Measurements from ENCODE around the gene CCDC51.
"Not testable (repeated sequence)": the region's sequence is repeated elsewhere in the genome, so short reads cannot be mapped to it uniquely, and the experiment has no call there.

The CCDC51 gene

DNA sequence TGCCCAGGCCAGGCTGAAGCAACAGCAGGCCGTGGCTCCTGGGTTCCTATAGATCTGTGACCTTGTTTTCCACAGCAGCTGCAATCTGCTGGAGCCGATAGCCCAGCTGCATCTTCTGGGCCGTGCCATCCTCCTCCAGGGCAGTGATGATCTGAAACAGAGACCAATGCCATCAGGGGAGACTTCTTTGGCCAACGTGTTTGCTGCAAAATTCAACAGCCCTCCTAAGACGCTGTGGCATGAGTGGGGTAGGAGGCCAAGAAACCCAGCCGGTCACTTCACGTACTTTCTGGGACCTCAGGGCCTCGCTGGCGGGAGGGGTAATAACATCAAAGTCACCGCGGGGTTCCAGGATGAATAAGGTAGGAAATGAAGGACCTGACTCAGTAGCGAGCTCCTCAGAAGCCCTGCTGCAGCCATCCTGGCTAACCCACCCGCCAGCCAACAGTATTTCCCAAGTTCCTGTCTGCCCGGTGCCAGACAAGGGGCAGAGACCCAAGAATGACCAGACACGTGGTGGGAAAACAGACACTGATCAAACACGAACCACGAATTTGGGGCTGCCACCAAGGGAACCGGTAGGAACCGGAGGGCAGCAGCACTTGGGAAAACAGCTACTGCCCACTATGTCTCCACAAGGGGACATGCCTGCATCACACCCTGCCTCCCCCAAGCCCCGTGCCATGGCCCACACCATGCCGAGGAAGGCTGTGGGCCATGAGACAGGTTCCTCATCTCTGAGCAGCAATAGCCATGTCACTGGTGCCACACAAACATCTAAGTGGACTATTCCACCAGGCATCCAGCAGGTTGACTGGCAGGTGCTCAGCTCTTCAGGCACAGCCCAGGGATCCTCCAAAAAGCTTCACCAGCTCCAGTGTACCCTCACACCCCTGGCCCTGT, 35.2 kb downstream of the CCDC51 start:
- Mint-ChIP-seq H3K4me3 (no peak overlapping the region), H3K9me3 (no peaks in the 10 kb centered on the region), H3K27ac (no peak overlapping the region), H3K4me1 (ENCODE audit: low read depth) (no peaks in the 10 kb centered on the region), H3K27me3 (no peaks in the 10 kb centered on the region), H3K36me3 (ENCODE audit: low read depth) (no peaks in the 10 kb centered on the region)
- DNase-seq: peak; percentile 20

DNA sequence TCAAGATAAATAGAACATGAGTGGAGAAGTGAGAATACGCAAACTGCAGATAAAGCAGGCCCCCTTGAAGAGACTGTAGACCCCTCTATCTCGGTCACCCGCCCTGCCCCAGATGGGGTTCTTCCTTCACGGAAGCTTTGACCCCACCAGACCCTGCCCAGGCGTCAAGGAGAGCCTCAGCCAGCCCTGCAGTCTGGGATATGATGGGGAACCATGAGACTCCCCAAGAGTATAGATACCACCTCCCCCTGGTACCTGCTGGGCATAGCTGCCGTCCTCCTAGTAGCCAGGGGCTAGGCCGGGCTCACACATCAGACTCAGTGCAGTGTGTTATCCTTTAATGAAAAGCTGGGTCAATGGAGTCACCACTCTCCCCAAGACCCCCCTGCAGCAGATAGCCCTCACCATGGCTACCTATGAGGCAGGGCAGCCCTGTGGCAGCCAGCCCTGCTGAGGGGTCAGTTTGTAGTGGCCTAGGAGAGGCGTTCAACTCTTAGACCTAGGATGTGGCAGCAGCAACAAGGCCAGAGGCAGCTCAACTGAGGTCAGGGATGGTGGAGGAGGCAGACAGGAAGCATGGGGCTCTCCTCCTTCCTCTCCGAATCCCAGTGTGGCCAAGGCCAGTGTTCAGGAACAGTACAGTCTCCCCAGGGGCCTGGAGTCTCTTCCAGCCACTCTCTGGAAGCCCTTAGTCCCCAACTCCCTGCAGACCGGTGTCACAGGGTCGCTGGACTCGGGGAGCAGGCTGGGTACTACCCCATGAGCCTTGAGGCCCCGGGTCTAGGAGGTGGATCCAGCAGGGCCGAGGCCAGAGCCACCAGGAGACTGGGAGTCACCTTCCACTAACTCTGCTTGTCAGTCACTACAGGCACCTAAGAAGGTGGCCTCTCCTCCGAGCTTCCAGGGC, 36.1 kb downstream of the CCDC51 start:
- no peaks in the 10 kb centered on the region for H3K27me3 Mint-ChIP-seq
- no peaks in the 10 kb centered on the region for H3K9me3 Mint-ChIP-seq
- H3K4me1 Mint-ChIP-seq (ENCODE audit: low read depth): no peaks in the 10 kb centered on the region
- no peak overlapping the region for H3K4me3 Mint-ChIP-seq
- H3K36me3 Mint-ChIP-seq (ENCODE audit: low read depth): no peaks in the 10 kb centered on the region
- H3K27ac Mint-ChIP-seq: no peak overlapping the region
- DNase-seq: peak; percentile 19

DNA sequence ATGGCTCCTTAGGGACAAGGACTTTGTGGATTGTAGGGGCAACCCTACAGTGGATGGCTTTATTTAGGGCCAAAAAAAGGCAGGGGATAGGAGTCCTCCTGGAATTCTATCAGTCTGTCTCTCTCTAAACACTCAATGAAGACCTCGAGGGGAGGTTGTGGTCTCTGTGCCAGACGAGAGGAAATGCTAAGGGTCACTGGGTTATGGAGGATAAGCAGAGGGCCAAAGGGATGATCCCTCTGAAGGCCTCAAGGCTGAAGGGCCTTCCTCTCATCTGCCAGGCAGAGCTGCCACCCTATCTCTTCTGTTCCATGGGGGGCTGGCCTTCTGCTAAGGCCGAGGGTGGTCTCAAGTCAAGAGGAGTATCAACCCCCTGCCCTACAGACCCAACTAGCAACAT, 37.0 kb downstream of the CCDC51 start:
- no peaks in the 10 kb centered on the region for H3K27me3 Mint-ChIP-seq
- H3K4me1 Mint-ChIP-seq (ENCODE audit: low read depth): no peaks in the 10 kb centered on the region
- H3K4me3 Mint-ChIP-seq: no peak overlapping the region
- no peak overlapping the region for H3K27ac Mint-ChIP-seq
- DNase-seq: no peak
- no peaks in the 10 kb centered on the region for H3K36me3 Mint-ChIP-seq (ENCODE audit: low read depth)
- H3K9me3 Mint-ChIP-seq: no peaks in the 10 kb centered on the region

DNA sequence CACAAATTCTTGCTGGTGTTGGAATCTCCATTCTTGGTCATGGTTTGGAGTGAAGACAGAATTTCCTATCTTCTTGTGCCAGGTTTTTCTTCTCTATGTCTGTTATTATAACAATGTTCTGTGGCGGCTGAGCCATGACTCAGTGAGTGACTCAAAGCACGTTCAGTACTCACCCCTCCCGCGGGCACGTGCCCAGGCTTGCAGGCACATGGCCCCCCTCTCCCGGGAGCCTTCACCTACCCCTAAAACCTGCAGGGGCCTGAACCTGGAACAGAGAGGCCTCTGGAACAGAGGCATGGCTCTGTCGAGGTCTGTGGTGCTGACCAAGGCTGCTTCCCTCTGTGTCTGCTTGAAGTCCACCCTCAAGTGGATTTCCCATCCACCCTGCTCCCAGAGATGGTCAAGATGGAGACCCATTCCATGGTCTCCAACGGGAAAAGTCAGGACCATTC, 37.6 kb downstream of the CCDC51 start:
- Mint-ChIP-seq H3K27me3 (no peaks in the 10 kb centered on the region), H3K9me3 (no peaks in the 10 kb centered on the region), H3K4me1 (ENCODE audit: low read depth) (no peaks in the 10 kb centered on the region), H3K27ac (no peak overlapping the region), H3K4me3 (no peak overlapping the region), H3K36me3 (ENCODE audit: low read depth) (no peaks in the 10 kb centered on the region)
- DNase-seq: no peak

DNA sequence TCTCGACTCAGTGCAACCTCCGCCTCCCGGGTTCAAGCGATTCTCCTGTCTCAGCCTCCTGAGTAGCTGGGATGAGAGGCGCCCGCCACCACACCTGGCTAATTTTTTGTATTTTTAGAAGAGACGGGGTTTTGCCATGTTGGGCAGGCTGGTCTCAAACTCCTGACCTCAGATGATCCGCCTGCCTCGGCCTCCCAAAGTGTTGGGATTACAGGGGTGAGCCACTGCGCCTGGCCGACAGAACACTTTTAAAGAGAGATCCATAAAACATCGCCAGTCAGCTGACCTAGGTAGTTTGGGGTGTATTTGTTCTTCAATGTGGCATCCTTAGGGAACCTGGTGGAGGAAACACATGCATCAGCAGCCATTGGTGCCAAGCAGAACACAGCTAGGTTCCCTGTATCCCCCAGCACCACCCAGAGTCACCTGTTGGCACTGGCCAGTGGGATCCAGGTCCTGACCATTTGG, 38.5 kb downstream of the CCDC51 start:
- not testable (repeated sequence) for H3K4me3 Mint-ChIP-seq; H3K27ac Mint-ChIP-seq; H3K27me3 Mint-ChIP-seq; DNase-seq; H3K4me1 Mint-ChIP-seq (ENCODE audit: low read depth); H3K36me3 Mint-ChIP-seq (ENCODE audit: low read depth); H3K9me3 Mint-ChIP-seq

DNA sequence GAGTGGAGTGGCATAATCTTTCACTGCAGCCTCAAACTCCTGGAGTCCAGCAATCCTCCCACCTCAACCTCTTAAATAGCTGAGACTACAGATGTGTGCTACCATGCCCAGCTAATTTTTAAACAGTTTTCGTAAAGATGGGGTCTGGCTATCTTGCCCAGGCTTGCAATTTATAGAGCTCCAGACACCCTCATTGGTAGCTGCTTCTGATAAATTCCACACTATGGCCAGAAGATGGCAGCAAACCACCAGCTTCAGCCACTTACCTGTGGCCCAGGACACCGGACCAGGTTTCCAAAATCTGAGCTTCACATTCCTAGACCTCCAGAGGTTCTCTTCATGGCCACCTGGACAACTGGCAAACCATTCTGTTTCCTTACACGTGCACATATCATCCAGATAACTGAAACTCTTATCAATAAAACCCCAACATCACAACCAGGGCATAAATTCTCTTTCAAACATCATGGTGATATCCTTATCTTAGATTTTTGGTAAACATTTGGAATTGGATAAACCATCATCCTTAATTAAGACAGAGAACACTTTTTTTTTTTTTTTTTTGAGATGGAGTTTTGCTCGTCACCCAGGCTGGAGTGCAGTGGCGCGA, 39.0 kb downstream of the CCDC51 start:
- H3K36me3 Mint-ChIP-seq (ENCODE audit: low read depth): no peaks in the 10 kb centered on the region
- H3K27me3 Mint-ChIP-seq: no peaks in the 10 kb centered on the region
- DNase-seq: peak; percentile 60
- H3K9me3 Mint-ChIP-seq: no peaks in the 10 kb centered on the region
- H3K4me3 Mint-ChIP-seq: no peak overlapping the region
- no peaks in the 10 kb centered on the region for H3K4me1 Mint-ChIP-seq (ENCODE audit: low read depth)
- no peak overlapping the region for H3K27ac Mint-ChIP-seq

DNA sequence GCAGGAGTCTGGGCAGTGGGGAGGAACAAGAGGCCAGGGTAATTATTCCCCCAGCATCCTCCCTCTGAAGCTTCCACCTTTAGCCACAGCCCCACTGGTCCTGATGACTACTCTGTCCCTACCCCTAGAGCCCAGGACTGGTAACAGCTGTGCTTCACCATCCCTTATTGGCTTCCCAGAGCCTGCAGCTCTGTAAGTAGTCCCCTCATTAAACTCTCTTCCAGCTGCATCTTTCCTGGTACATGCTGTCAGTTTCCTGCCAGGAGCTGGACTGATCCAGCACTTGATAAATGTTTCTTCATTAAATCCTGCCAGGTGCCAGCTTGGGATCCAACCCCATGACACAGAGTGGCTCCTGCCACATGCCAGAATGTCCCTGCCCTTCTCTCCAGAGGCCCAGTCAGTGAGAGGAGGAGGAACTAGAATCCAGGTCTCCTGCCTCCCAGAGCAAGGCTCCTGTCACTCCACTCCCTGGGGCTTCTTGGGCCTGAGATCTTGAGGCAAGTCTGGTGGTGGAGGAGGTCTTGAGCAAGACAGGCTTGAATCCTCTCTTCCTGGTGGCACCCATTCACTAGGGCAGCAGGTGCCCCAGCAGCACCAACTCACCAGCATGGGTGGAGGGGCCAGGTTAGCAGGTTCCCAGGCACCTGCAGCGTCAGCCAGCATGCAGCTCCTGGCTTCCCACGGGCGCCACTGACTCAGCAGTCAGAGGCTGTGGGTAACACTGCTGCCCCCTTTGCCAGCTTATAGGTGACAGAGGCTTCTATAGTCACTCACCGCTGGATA, 40.3 kb downstream of the CCDC51 start:
- no peaks in the 10 kb centered on the region for H3K27me3 Mint-ChIP-seq
- DNase-seq: no peak
- no peaks in the 10 kb centered on the region for H3K36me3 Mint-ChIP-seq (ENCODE audit: low read depth)
- H3K9me3 Mint-ChIP-seq: no peaks in the 10 kb centered on the region
- no peak overlapping the region for H3K4me3 Mint-ChIP-seq
- H3K27ac Mint-ChIP-seq: no peak overlapping the region
- H3K4me1 Mint-ChIP-seq (ENCODE audit: low read depth): peaks cover 3% of the 10 kb centered on the region

DNA sequence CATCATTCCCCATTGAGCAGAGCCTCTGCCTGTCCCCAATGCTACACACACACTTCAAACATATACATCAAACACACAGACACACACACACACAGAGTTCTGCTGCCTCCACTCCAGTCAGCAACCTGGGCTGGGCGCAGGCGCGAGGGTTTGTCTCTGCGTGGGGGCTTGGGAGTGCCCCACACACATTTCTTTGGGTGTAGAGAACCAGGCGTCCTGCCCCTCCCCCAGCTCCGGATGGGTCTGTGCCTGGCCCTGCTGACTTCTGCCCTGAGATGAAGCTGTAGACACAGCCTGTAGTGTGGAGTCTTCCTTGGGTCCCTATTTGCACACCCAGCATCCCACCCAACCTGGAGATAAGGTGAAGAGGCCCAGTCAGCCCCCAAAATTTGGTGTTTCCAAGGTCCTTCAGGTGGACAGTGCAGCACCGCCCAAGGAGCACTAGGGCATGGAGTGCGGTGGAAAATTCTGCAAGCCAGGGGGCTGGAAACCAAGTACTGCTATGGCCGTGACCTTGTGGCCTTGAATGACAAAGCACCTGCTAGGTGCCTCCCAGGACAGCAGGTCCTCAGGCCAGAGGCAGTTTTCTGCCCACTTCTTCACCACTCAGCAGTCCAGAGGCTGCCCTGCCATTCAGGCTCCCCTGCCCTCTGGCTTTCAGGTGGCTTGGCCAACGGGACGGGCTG, 41.1 kb downstream of the CCDC51 start:
- H3K27ac Mint-ChIP-seq: no peak overlapping the region
- DNase-seq: no peak
- H3K4me1 Mint-ChIP-seq (ENCODE audit: low read depth): peaks cover 8% of the 10 kb centered on the region
- H3K9me3 Mint-ChIP-seq: no peaks in the 10 kb centered on the region
- H3K4me3 Mint-ChIP-seq: no peak overlapping the region
- H3K27me3 Mint-ChIP-seq: no peaks in the 10 kb centered on the region
- H3K36me3 Mint-ChIP-seq (ENCODE audit: low read depth): no peaks in the 10 kb centered on the region

DNA sequence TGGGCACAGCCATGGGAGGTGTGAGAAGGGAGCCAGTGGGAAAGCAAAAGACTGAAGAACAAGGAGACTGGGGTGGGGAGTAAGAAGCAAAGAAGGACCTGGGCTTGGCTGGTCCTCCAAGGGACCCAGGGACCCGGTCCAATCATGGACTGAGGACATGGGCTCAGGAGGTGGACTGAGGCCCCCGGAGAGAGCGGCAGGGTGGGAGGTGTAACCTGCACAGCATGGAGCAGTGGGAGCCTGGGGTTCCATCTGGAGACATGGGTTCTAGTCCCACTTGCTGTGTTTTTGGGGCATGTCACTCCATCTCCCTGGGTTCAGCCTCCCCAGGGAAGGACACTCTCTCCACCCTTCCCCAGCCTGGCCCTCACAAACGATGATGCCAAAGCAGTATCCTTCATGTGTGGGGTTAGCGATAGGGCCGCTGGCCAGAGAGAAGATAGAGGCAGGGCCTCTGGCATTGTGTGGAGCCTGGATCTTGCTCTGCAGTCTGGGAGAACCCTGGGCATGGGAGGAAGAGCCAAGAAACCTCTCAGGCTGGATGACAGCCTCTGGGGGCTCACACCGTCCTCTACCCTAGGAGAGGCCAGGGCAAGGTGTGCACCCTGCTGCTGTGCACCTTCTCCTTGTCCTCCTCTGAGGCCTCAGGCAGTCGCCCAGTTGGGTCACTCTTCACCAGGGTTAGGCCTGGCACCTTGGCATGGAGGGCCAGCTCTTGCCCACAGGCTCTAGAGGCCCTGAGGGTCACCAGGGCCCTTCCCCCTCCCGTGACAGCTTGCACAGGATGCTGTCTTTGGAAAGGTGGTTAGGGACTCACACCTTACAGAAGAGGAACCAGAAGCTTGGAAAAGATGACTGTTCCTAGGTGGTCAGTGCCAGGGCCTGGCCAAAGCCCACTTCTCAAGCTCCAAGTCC, 41.9 kb downstream of the CCDC51 start:
- Mint-ChIP-seq H3K27me3 (peaks cover 3% of the 10 kb centered on the region), H3K9me3 (no peaks in the 10 kb centered on the region), H3K36me3 (ENCODE audit: low read depth) (no peaks in the 10 kb centered on the region), H3K4me1 (ENCODE audit: low read depth) (peaks cover 8% of the 10 kb centered on the region), H3K27ac (no peak overlapping the region), H3K4me3 (no peak overlapping the region)
- DNase-seq: no peak

DNA sequence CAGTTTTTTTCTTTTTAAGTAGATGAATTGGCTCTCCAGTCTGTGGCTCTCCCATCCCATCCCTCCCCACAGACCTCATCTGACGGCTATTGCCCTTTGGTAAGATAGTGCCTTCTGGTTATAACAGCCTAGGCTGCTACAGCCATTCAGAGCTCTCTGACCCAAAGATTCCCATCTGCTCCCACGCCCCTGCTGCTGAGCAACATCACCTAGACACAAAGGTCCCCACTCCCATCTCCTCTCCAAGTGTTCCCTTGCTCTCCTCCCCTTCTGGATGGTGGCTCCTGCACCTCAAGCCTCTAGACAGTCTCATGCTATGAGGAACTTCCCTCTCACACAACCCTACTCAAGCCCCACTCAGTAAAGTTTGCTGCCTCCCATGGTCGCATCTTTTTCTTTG, 44.2 kb downstream of the CCDC51 start:
- peaks cover 7% of the 10 kb centered on the region for H3K27me3 Mint-ChIP-seq
- no peak overlapping the region for H3K27ac Mint-ChIP-seq
- no peak for DNase-seq
- H3K36me3 Mint-ChIP-seq (ENCODE audit: low read depth): no peaks in the 10 kb centered on the region
- no peaks in the 10 kb centered on the region for H3K9me3 Mint-ChIP-seq
- H3K4me1 Mint-ChIP-seq (ENCODE audit: low read depth): peaks cover 8% of the 10 kb centered on the region
- H3K4me3 Mint-ChIP-seq: no peak overlapping the region

DNA sequence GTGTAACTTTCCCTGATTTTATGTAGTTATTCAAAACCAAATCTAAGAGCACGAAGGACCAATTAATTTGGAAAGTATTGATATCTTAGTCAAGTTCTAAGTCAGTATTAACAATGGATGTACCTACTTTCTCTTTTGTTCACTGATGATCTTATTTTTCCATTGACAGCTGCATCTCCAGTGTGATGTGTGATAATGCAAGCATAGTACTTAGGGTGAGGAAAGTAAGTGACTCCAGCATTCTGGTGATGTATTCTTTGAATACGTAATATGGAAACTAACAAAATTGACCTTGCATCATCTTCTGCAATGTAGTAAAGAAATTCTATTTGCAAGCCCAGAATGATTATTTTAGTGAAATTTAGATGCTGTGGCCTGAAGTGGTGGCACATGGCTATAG, 45.5 kb downstream of the CCDC51 start:
- Mint-ChIP-seq H3K4me1 (ENCODE audit: low read depth) (peaks cover 8% of the 10 kb centered on the region), H3K4me3 (no peak overlapping the region), H3K9me3 (no peaks in the 10 kb centered on the region), H3K27me3 (peaks cover 7% of the 10 kb centered on the region), H3K27ac (peak overlapping the region; percentile 45), H3K36me3 (ENCODE audit: low read depth) (no peaks in the 10 kb centered on the region)
- DNase-seq: no peak

DNA sequence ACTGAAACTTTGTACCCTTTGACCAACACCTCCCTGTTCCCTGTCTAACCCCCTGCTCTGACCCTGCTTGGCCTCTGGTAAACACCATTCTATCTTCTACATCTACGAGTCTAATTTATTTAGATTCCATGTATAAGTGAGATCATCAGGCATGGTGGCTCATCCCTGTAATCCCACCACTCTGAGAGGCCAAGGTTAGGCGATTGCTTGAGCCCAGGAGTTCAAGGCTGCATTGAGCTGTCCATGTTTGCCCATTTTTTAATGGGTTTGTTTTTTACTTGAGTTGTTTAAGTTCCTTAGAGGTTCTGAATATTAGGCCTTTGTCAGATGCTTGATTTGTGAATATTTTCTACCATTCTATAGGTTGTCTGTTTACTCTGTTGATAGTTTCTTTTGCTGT, 51.0 kb downstream of the CCDC51 start:
- DNase-seq: no peak
- Mint-ChIP-seq H3K36me3 (ENCODE audit: low read depth) (no peaks in the 10 kb centered on the region), H3K4me3 (no peak overlapping the region), H3K4me1 (ENCODE audit: low read depth) (no peaks in the 10 kb centered on the region), H3K9me3 (no peaks in the 10 kb centered on the region), H3K27ac (no peak overlapping the region), H3K27me3 (peaks cover 7% of the 10 kb centered on the region)

DNA sequence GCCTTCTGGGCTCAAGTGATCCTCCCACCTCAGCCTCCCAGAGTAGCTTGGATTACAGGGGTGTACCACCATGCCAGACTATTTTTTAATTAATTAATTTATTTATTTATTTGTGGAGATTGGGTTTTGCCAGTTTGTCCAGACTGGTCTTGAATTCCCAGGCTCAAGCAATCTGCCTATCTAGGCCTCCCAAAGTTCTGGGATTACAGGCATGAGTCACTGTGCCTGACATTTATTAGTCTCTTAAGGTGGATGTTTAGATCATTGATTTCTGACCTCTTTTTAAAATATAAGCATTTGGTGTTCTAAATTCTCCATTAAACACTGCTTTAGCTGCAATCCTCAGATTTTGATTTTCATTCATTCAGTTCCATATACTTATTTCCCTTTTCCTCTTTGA, 52.3 kb downstream of the CCDC51 start:
- no peak overlapping the region for H3K4me3 Mint-ChIP-seq
- H3K27me3 Mint-ChIP-seq: peaks cover 4% of the 10 kb centered on the region
- H3K4me1 Mint-ChIP-seq (ENCODE audit: low read depth): no peaks in the 10 kb centered on the region
- no peaks in the 10 kb centered on the region for H3K36me3 Mint-ChIP-seq (ENCODE audit: low read depth)
- no peak for DNase-seq
- H3K9me3 Mint-ChIP-seq: no peaks in the 10 kb centered on the region
- H3K27ac Mint-ChIP-seq: no peak overlapping the region
